GM12878 (cell line): Measurements from ENCODE around the gene RPL22L1. TPM values are rescaled to one million over a fixed set of nuclear protein-coding genes. Genes with fewer than 3 reads are reported as not detected.

Experiments
- ATAC-seq: fragments of 200-7000 bp; cut with Tn5 transposase; 3 replicates; pipeline ENCODE4 v1.9.1; 2020; ENCODE audit warnings: mild to moderate bottlenecking, moderate library complexity
- Bru-seq: library from RNA; stranded (reverse); fragments of 400-500 nt; gene quantifications from one replicate; lab custom pipeline; 2021; lab: Mats Ljungman, UMichigan
- BruChase-seq, 2 experiments: library from RNA; stranded (reverse); fragments of 400-500 nt; gene quantifications; one replicate each; lab custom pipeline; 2021; lab: Mats Ljungman, UMichigan
- BruUV-seq: library from RNA; stranded (reverse); fragments of 400-500 nt; replicated peaks from 2 replicates; lab custom pipeline; 2021; lab: Mats Ljungman, UMichigan
- CTCF ChIA-PET: fragments of 300-600 bp; sonication (Branson Sonifier 250); formaldehyde crosslinking; extraction: SDS; loops from one replicate; lab custom pipeline; 2021; ENCODE audit warnings: inconsistent platforms; lab: Yijun Ruan, JAX
- POLR2A ChIA-PET: fragments of 350-600 bp; formaldehyde crosslinking; extraction: SDS; loops from one replicate; lab custom pipeline; 2021; ENCODE audit warnings: inconsistent platforms; lab: Charles Lee
- RAD21 ChIA-PET: fragments of 300-600 bp; sonication (Branson Sonifier 250); formaldehyde crosslinking; loops from one replicate; lab custom pipeline; 2023; ENCODE audit warnings: antibody characterized with exemption; ENCODE audit not compliant: unreplicated experiment; lab: Charles Lee
- SMC1A ChIA-PET: fragments of 300-600 bp; sonication (Branson Sonifier 250); formaldehyde crosslinking; loops from one replicate; lab custom pipeline; 2023; ENCODE audit not compliant: unreplicated experiment, uncharacterized antibody; lab: Charles Lee
- DNase-seq: peaks from one replicate; pipeline ENCODE4 v3.0.0-alpha.2; 2011; ENCODE audit warnings: low read depth, low spot score
- FAIRE-seq: peaks from 3 replicates; lab custom pipeline; 2011; peaks lifted over from hg19 to GRCh38; lab: Jason Lieb, UNC
- H2AFZ ChIP-seq: 2 replicates; pipeline ENCODE4 v1.6.0; 2011; ENCODE audit warnings: low read depth, low read length, control low read depth; ENCODE audit not compliant: control insufficient read depth
- H3K27ac ChIP-seq: 2 replicates; pipeline ENCODE4 v1.5.1; 2011; ENCODE audit warnings: control low read depth; ENCODE audit not compliant: control insufficient read depth, insufficient read depth
- H3K27me3 ChIP-seq, 2 experiments: replicated peaks in 1 of 2; 2 replicates each; pipeline versions ENCODE4 v1.6.0 to v1.6.1; 2011; ENCODE audit warnings: low read length in 1 of 2; ENCODE audit not compliant: control insufficient read depth in 2 of 2, insufficient read depth in 2 of 2
- H3K36me3 ChIP-seq, 2 experiments: 2 replicates each; pipeline ENCODE4 v1.5.1; 2011; ENCODE audit warnings: low read length in 1 of 2; ENCODE audit not compliant: control insufficient read depth in 2 of 2, insufficient read depth in 2 of 2
- H3K4me1 ChIP-seq: 2 replicates; pipeline ENCODE4 v1.6.1; 2011; ENCODE audit warnings: mild to moderate bottlenecking, low read length, moderate library complexity, mixed read lengths; ENCODE audit not compliant: control insufficient read depth, insufficient read depth
- H3K4me2 ChIP-seq: 2 replicates; pipeline ENCODE4 v1.6.0; 2011; ENCODE audit warnings: control low read depth; ENCODE audit not compliant: control insufficient read depth, insufficient read depth
- H3K4me3 ChIP-seq: fragments of 200-600 bp; sonication (generic); 2 replicates; pipeline ENCODE4 v1.5.1; 2016
- H3K79me2 ChIP-seq: 2 replicates; pipeline ENCODE4 v1.6.0; 2011; ENCODE audit warnings: low read length; ENCODE audit not compliant: control insufficient read depth, insufficient read depth
- H3K9ac ChIP-seq: 2 replicates; pipeline ENCODE4 v1.8.0; 2011; ENCODE audit warnings: low read length, control low read depth, mixed read lengths; ENCODE audit not compliant: control insufficient read depth, insufficient read depth
- H3K9me3 ChIP-seq: replicated peaks from 3 replicates; pipeline ENCODE4 v1.5.1; 2011; ENCODE audit warnings: mild to moderate bottlenecking, low read length; ENCODE audit not compliant: control insufficient read depth, insufficient read depth
- H4K20me1 ChIP-seq: 2 replicates; pipeline ENCODE4 v1.6.0; 2011; ENCODE audit not compliant: control insufficient read depth, insufficient read depth
- ETV6 ChIP-seq, 2 experiments: fragments of 450-650 bp in 1 of 2; IDR thresholded peaks in 1 of 2; conservative IDR thresholded peaks in 1 of 2; 2 replicates each; pipeline ENCODE4 v1.6.1; 2014; ENCODE audit warnings: antibody characterized with exemption in 1 of 2, borderline replicate concordance in 1 of 2, low read depth in 1 of 2, mild to moderate bottlenecking in 1 of 2, moderate library complexity in 1 of 2
- GATAD2B ChIP-seq: fragments of 450-650 bp; conservative IDR thresholded peaks from 2 replicates; pipeline ENCODE4 v1.6.1; 2017; ENCODE audit warnings: low read depth, mild to moderate bottlenecking, moderate library complexity
- IKZF2 ChIP-seq, 2 experiments: fragments of 450-650 bp; IDR thresholded peaks; 2 replicates each; pipeline ENCODE4 v1.6.1; 2017; ENCODE audit warnings: mild to moderate bottlenecking in 2 of 2, moderate library complexity in 2 of 2
- IRF4 ChIP-seq: IDR thresholded peaks from 2 replicates; pipeline ENCODE4 v1.6.1; 2011; ENCODE audit warnings: low read depth, low read length
- NBN ChIP-seq: fragments of 450-650 bp; IDR thresholded peaks from 2 replicates; pipeline ENCODE4 v1.6.1; 2016
- NR2F1 ChIP-seq: fragments of 450-650 bp; conservative IDR thresholded peaks from 2 replicates; pipeline ENCODE4 v1.6.1; 2017; ENCODE audit warnings: mild to moderate bottlenecking
- PAX8 ChIP-seq: fragments of 450-650 bp; IDR thresholded peaks from 2 replicates; pipeline ENCODE4 v1.6.1; 2017; ENCODE audit warnings: mild to moderate bottlenecking, moderate library complexity
- RAD51 ChIP-seq: fragments of 450-650 bp; IDR thresholded peaks from 2 replicates; pipeline ENCODE4 v1.6.1; 2016; ENCODE audit warnings: moderate library complexity, mild to moderate bottlenecking, inconsistent platforms
- TBL1XR1 ChIP-seq: IDR thresholded peaks from 2 replicates; pipeline ENCODE4 v1.6.1; 2012; ENCODE audit warnings: low read depth, low read length, improper control_type of control experiment
- ZNF687 ChIP-seq: fragments of 450-650 bp; IDR thresholded peaks from 2 replicates; pipeline ENCODE4 v1.6.1; 2017; ENCODE audit warnings: mild to moderate bottlenecking, moderate library complexity
- WGBS: methylation state at CpG from one replicate; pipeline ENCODE4 v1.1.6; 2016; ENCODE audit warnings: low lambda C conversion rate; ENCODE audit not compliant: insufficient replicate concordance, insufficient coverage; ENCODE audit errors: missing lambda C conversion rate; 5-methylcytosine and 5-hydroxymethylcytosine counted together
- in situ Hi-C: fragments of 300-500 bp; cut with MboI; formaldehyde crosslinking; loops from 9 replicates; pipeline ENCODE4 v1.14.3; 2018; ENCODE audit warnings: mixed read lengths
- intact Hi-C: fragments of 100-400 bp; cut with micrococcal nuclease; formaldehyde crosslinking; loops from one replicate; pipeline ENCODE4 v1.14.2; 2022; ENCODE audit not compliant: unreplicated experiment
- long read RNA-seq, 2 experiments: library from polyadenylated mRNA; unstranded; transcript quantifications; one replicate each; pipeline ENCODE4 v2.0.0, GENCODE V29; 2019 to 2020
- polyA minus RNA-seq, 3 experiments: library from RNA; depleted of rRNA, polyadenylated mRNA; stranded (reverse); fragments of >200 nt; gene quantifications; 2 replicates each; pipeline ENCODE4 v1.2.3, GENCODE V29; 2011
- polyA plus RNA-seq, 11 experiments: library from polyadenylated mRNA; depleted of rRNA in 4 of 11; unstranded in 6 of 11; stranded (reverse) in 5 of 11; fragments of >200 nt; fragmentation: Nextera tagmentation in 4 of 11; fragmentation: Illumina TruSeq in 1 of 11; extraction: Ambion mirVana in 4 of 11; extraction: Trizol in 1 of 11; gene quantifications; 1 replicate in 1 of 11; 2 replicates in 10 of 11; pipeline versions ENCODE4 v1.2.1 to v1.2.3, GENCODE V29; 2011 to 2016; ENCODE audit warnings: inconsistent platforms in 2 of 11, missing spikeins in 2 of 11, low read depth in 1 of 11
- total RNA-seq, 4 experiments: library from RNA; depleted of rRNA in 3 of 4; stranded (reverse); fragments of >200 nt in 3 of 4; fragmentation: Illumina TruSeq in 1 of 4; extraction: Trizol in 1 of 4; gene quantifications; 2 replicates each; pipeline versions ENCODE4 v1.2.1 to v1.2.3, GENCODE V29; 2013 to 2021

The RPL22L1 gene
- total RNA-seq (2013; cell fraction: nucleolus; rRNA removed) = 21.3 and 23.3 TPM in 2 replicates
- total RNA-seq (2014; rRNA removed) (203 and 260 TPM in 2 replicates), total RNA-seq (2014; rRNA removed; fragmentation: Illumina TruSeq; extraction: Trizol) (682 and 706 TPM in 2 replicates), total RNA-seq (2021) (318 and 357 TPM in 2 replicates), polyA plus RNA-seq (2011; rRNA removed) (262 and 457 TPM in 2 replicates), polyA plus RNA-seq (2014; fragmentation: Illumina TruSeq; extraction: Trizol) (643 and 1,057 TPM in 2 replicates), polyA plus RNA-seq (2014; fragmentation: Nextera tagmentation; extraction: Ambion mirVana) (100 to 1,000 TPM; 690 to 803 TPM), polyA plus RNA-seq (2014; rRNA removed) (292 and 412 TPM in 2 replicates), polyA plus RNA-seq (2016; fragmentation: Nextera tagmentation; extraction: Ambion mirVana) (100 to 1,000 TPM; 387 to 432 TPM), polyA minus RNA-seq (2011; rRNA and poly(A)+ RNA removed) (10.0 and 12.3 TPM in 2 replicates), Bru-seq, nascent RNA (percentile 98 among the genes with signal in this experiment), BruChase-seq, experiment 1, labeled RNA remaining after a 6-hour chase (percentile 97 among the genes with signal in this experiment), BruChase-seq, experiment 2, labeled RNA remaining after a 2-hour chase (percentile 94 among the genes with signal in this experiment)
- 478 TPM for polyA plus RNA-seq (2011; ENCODE audit: low read depth)
- 72.9 and 90.7 TPM in 2 replicates for polyA plus RNA-seq (2011; cell fraction: cytosol; rRNA removed)
- polyA plus RNA-seq (2011; cell fraction: nucleus; rRNA removed) = 74.5 and 79.3 TPM in 2 replicates
- 326 and 432 TPM in 2 replicates for polyA plus RNA-seq (2012)
- polyA minus RNA-seq (2011; cell fraction: cytosol; rRNA and poly(A)+ RNA removed) = 10.5 and 11.5 TPM in 2 replicates
- 9.1 and 13.0 TPM in 2 replicates for polyA minus RNA-seq (2011; cell fraction: nucleus; rRNA and poly(A)+ RNA removed)
- long read RNA-seq, experiment 1, transcript RPL22L1-202 (4 exons, 506 nt) = minor isoform, 14 of 112 reads
- long read RNA-seq, experiment 1, transcript RPL22L1-201 (4 exons, 2,190 nt) = major isoform, 83 of 112 reads
- long read RNA-seq, experiment 1, partial matches to known transcripts = 10 of 112 reads
- long read RNA-seq, experiment 1, other reads (novel, unspliced or antisense) = 1 of 112 reads
- long read RNA-seq, experiment 2, transcript RPL22L1-202 (4 exons, 506 nt) = minor isoform, 49 of 491 reads
- long read RNA-seq, experiment 2, transcript RPL22L1-204 (4 exons, 581 nt) = minor isoform, 19 of 491 reads
- long read RNA-seq, experiment 2, transcript RPL22L1-201 (4 exons, 2,190 nt) = major isoform, 402 of 491 reads
- long read RNA-seq, experiment 2, partial matches to known transcripts = 11 of 491 reads
- long read RNA-seq, experiment 2, other reads (novel, unspliced or antisense) = 6 of 491 reads

DNA sequence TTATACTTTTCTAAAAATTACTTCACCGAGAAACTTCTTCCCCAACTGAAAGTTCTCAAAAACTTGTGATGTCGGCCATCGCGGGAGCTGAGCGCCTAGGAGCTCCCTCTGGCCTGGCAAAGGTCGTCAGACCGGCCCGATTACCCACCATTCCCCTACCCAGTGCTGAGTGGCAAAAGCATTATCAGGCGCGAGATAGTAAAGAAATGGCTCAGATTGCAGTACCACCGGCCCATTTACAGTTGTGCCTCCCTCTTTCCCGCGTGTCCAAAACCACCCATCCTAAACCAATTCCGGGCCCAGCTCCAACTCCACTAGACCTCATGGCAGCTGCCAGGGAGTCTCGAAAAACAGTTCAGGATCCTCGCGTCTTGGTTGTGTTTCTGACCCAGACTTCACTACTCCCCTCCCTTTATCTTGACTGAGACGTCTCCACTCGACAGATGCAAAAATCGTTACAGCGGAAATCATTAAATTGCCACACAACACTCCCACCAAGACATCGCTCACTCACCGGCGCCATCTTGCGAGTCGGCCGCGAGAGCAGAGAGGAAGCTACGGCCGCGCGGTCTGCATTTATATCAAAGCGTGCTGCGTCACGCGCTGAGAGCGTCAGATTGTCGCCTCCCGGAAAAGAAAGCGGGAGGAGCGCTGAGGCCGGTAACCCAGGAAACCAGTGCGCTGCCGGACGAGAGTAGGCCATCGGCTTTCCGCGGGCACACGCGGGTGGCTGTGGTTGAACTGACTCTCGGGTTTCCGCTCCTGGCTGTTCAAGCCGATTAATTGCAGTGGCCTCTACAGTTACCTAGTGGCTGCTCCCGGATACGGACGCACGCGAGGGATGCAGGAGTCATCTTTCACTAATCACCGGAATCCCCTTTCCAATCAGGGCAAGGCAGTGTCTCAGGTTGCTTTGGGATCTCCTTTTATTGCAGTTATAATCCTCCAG lies at the start of gene RPL22L1:
Gene RPL22L1 (minus strand): TSS at position 551 of the 949 bp plus-strand sequence. CDS start 28 bp downstream, at position 523.
- ChIA-PET POLR2A (interaction anchor here (0.8 to 1.2 kb wide), 3 partner anchors 95 to 514 kb away, joined by 3 read pairs; no protein-coding TSS in a partner anchor), SMC1A (interaction anchor here (0.6 to 1.7 kb wide), 6 partner anchors 12 to 736 kb away, joined by 3 read pairs; no protein-coding TSS in a partner anchor), RAD21 (interaction anchor here (0.8 kb wide), 2 partner anchors 58 to 458 kb away, joined by 3 to 4 read pairs; no protein-coding TSS in a partner anchor), CTCF (interaction anchor here (0.6 to 1.2 kb wide), 2 partner anchors 120 to 503 kb away, joined by 3 read pairs; no protein-coding TSS in a partner anchor)
- intact Hi-C loops (loop anchor here (5.0 kb wide), 2 partner anchors 37 to 1098 kb away; partner anchors contain the start of genes EIF5A2 and MYNN), in situ Hi-C loops (no loop called here)
- peak within 1 kb of the TSS; percentile 93 for H3K9ac ChIP-seq
- peaks cover 32% of the 10 kb centered on the region for H3K79me2 ChIP-seq
- WGBS = under 1% methylated on average over 59 of the region's 59 CpGs
- peaks cover 0 to 18% of the 10 kb centered on the region in 2 experiments; a peak in 2 of 4 replicates for H3K36me3 ChIP-seq
- BruUV-seq = TSS peak; percentile 78
- peak within 1 kb of the TSS; percentile 96 for H3K4me2 ChIP-seq
- peak; percentile 91 for DNase-seq
- no peaks in the 10 kb centered on the region; the same call in 1 of the 2 replicates for H4K20me1 ChIP-seq
- peak within 1 kb of the TSS; percentile 99 for H2AFZ ChIP-seq
- no peaks in the 10 kb centered on the region for H3K27me3 ChIP-seq
- no peaks in the 10 kb centered on the region; the same call in 1 of the 2 replicates for H3K4me1 ChIP-seq
- ATAC-seq = peak; percentile 95
- FAIRE-seq = peak; percentile 74
- H3K27ac ChIP-seq = peak within 1 kb of the TSS; percentile 96
- no peaks in the 10 kb centered on the region; the same call in 2 of the 3 replicates for H3K9me3 ChIP-seq
- H3K4me3 ChIP-seq = peak within 1 kb of the TSS; percentile 87
- TF ChIP-seq PAX8 (peak; percentile 87; the same call in 1 of the 2 replicates), ZNF687 (peak; percentile 92), ETV6 (conservative IDR thresholded peaks at IDR 0.05 in 1 of 2, IDR thresholded peaks at IDR 0.05 in 1 of 2; ENCODE audit: borderline replicate concordance in 1 of 2, low read depth in 1 of 2) (peak in 1 of 2 experiments; percentile 45; a peak in 1 of 4 replicates), RAD51 (peak; percentile 77), GATAD2B (0 out of 2 replicates have a peak, but pooled peaks have one; percentile 54), TBL1XR1 (0 out of 2 replicates have a peak, but pooled peaks have one; percentile 9), IRF4 (0 out of 2 replicates have a peak, but pooled peaks have one; percentile 18), NBN (peak; percentile 77; the same call in 1 of the 2 replicates), IKZF2 (IDR thresholded peaks at IDR 0.05) (peak; percentile 34 to 56; a peak in 2 of 4 replicates), NR2F1 (peak; percentile 40; the same call in 1 of the 2 replicates)
